ENCODE results near the gene NR1H4.
"Not testable (repeated sequence)": the region's sequence is repeated elsewhere in the genome, so short reads cannot be mapped to it uniquely, and the experiment has no call there.

NR1H4 gene

DNA sequence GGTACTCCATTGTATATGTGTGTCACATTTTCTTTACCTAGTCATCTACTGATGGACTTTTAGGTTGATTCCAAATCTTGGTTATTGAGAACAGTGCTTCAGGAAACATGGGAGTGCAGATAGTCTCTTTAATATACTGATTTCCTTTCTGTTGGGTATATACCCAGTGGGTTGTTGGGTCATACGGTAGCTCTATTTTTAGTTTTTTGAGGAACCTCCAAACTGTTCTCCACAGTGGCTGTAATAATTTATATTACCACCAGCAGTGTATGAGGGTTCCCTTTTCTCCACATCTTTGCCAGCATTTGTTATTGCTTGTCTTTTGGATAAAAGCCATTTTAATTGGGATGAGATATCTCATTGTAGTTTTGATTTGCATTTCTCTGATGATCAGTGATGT lies 129.3 kb downstream of the NR1H4 start:
- H3K4me1 ChIP-seq (ENCODE audit: control insufficient read depth, insufficient read depth, low read length); H3K9me3 ChIP-seq (ENCODE audit: control insufficient read depth, low read length); H3K9ac ChIP-seq (ENCODE audit: low read length); H3K4me3 ChIP-seq (ENCODE audit: low read length); H3K27me3 ChIP-seq (replicated peaks; ENCODE audit: control insufficient read depth, insufficient read depth, low read length); DNase-seq (ENCODE audit: low read depth): not testable (repeated sequence)
- H3K36me3 ChIP-seq (ENCODE audit: control insufficient read depth, insufficient read depth, low read length, severe bottlenecking) = peaks cover 18% of the 10 kb centered on the region

DNA sequence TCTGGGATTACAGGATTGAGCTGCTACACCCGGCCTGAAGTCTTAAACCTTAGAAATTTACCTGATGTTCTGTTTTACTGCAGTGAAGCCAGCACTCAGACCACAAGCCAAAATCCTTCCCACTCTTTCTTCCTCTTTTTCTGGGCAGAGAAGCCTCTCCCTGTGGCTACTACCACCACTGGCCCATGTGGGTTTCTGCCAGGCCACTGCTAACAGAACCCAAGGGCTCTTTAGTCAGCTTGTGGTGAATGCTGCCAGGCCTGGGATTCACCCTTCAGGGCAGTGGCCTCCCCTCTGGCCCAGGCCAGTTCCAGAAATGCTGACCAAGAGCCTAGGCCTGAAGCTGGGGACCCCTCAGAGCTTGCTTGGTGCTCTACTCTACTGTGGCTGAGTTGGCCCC lies 135.1 kb downstream of the NR1H4 start:
- no peaks in the 10 kb centered on the region for H3K27me3 ChIP-seq (replicated peaks; ENCODE audit: control insufficient read depth, insufficient read depth, low read length)
- no peaks in the 10 kb centered on the region for H3K9me3 ChIP-seq (ENCODE audit: control insufficient read depth, low read length)
- H3K4me3 ChIP-seq (ENCODE audit: low read length) = no peak overlapping the region
- no peaks in the 10 kb centered on the region for H3K4me1 ChIP-seq (ENCODE audit: control insufficient read depth, insufficient read depth, low read length)
- no peak for DNase-seq (ENCODE audit: low read depth)
- H3K36me3 ChIP-seq (ENCODE audit: control insufficient read depth, insufficient read depth, low read length, severe bottlenecking) = peaks cover 19% of the 10 kb centered on the region
- no peak overlapping the region for H3K9ac ChIP-seq (ENCODE audit: low read length)

DNA sequence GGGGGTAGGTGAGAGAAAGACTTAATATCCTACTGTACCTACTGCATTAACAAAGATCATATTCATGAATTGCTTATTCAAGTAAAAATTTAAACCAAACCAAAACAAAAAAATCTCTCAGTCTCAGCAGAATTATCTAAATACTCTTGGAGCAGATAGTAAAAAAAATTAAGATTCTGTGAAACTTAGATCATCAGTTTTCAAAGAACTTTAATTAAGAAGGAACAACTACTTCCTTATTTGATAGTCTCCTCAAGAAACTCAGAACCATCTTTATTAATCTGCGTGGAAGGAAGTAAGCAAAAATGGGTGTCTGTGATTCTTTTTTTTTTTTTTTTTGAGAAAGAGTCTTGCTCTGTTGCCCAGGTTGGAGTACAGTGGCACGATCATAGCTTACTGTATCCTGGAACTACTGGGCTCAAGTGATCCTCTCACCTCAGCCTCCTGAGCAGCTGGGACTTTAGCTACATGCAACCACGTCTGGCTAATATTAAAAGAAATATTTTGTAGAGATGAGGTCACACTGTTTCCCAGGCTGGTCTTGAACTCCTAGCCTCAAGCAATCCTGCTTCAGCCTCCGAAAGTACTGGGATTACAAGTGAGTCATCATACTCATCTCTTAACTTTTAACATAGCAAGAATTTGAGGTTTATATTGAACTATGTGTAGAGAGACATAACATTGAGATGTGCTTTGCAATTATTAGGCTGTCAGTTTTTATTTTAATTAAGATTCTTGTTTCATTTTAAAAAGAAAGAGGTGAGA lies 137.2 kb downstream of the NR1H4 start:
- Histone ChIP-seq H3K4me3 (ENCODE audit: low read length) (no peak overlapping the region), H3K27me3 (replicated peaks; ENCODE audit: control insufficient read depth, insufficient read depth, low read length) (no peaks in the 10 kb centered on the region), H3K4me1 (ENCODE audit: control insufficient read depth, insufficient read depth, low read length) (no peaks in the 10 kb centered on the region), H3K36me3 (ENCODE audit: control insufficient read depth, insufficient read depth, low read length, severe bottlenecking) (peaks cover 27% of the 10 kb centered on the region), H3K9me3 (ENCODE audit: control insufficient read depth, low read length) (no peaks in the 10 kb centered on the region), H3K9ac (ENCODE audit: low read length) (no peak overlapping the region)
- no peak for DNase-seq (ENCODE audit: low read depth)

DNA sequence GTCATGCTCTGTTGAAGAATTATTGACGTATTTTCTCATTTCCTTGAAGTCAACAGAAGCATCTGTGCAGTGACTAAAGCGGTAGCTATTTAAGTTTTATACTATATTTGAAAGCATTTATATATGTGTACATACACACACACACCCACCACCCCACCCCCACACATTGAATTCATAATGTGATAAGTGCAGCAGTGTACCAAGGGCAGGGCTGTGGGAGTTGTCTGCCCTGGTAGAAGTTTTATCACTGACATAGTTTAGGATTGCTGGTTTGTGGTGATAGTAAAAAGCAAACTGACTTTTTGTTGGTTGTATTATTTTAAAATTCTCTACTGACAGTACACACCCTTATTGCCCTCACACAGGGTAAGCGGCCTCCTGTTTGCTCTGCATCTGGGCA lies 138.9 kb downstream of the NR1H4 start:
- Histone ChIP-seq H3K4me1 (ENCODE audit: control insufficient read depth, insufficient read depth, low read length) (no peaks in the 10 kb centered on the region), H3K9ac (ENCODE audit: low read length) (no peak overlapping the region), H3K27me3 (replicated peaks; ENCODE audit: control insufficient read depth, insufficient read depth, low read length) (no peaks in the 10 kb centered on the region), H3K36me3 (ENCODE audit: control insufficient read depth, insufficient read depth, low read length, severe bottlenecking) (peaks cover 33% of the 10 kb centered on the region), H3K4me3 (ENCODE audit: low read length) (no peak overlapping the region), H3K9me3 (ENCODE audit: control insufficient read depth, low read length) (no peaks in the 10 kb centered on the region)
- no peak for DNase-seq (ENCODE audit: low read depth)
